Measurements from ENCODE around the gene ATP2B2. TPM values are rescaled to one million over a fixed set of nuclear protein-coding genes. Genes with fewer than 3 reads are reported as not detected.
A peak's percentile ranks its signal among the peaks of the same experiment; 100 is the strongest.

Gene ATP2B2
- total RNA-seq, 1 donor from 2014 or later = 0.42 TPM

GRCh38 chr3:10329495-10330015 is 175.8 kb downstream of the ATP2B2 start:
- no peak for DNase-seq (ENCODE audit: low read depth, low spot score)
- no peaks in the 10 kb centered on the region for H3K9me3 Mint-ChIP-seq
- H3K4me1 Mint-ChIP-seq = no peaks in the 10 kb centered on the region
- H3K27me3 Mint-ChIP-seq (ENCODE audit: low read depth) = peaks cover 84% of the 10 kb centered on the region
- no peaks in the 10 kb centered on the region for H3K36me3 Mint-ChIP-seq (ENCODE audit: low read depth)
- TF ChIP-seq CTCF (conservative IDR thresholded peaks at IDR 0.05) = no peak
- H3K4me3 Mint-ChIP-seq = no peak overlapping the region
- no peak overlapping the region for H3K27ac Mint-ChIP-seq (ENCODE audit: unreplicated experiment)

DNA sequence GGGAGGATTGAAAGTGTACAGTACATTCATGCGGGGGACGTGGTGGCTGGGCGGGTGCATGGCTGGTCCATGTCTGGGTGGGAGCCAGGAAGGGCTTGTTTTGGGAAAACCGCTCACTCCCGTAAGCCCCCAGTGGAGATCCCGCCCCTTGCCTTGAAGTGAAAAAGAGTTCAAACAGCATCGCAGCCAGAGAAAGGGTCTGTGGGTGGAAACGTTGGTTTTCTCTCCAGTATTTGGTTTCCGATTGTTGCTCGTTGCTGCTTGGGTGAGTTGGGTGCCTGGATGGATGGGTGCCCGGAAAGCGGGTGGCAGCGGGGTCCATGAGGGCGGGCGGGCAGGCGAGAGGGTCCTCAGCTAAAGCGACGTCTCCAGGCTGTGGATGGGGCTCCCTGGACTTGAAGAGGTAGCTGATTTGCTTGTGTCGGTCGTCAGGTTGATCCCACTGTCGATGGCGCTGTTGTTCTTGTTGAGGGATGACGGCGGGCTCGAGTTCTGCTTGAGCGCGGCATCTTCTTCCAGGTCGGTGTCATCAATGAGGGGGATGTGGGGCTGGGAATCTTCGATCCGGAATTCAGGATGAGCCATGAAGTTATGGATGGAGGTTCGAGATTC is 176.8 kb downstream of the ATP2B2 start:
- H3K27me3 Mint-ChIP-seq (ENCODE audit: low read depth) = peaks cover 93% of the 10 kb centered on the region
- no peaks in the 10 kb centered on the region for H3K9me3 Mint-ChIP-seq

DNA sequence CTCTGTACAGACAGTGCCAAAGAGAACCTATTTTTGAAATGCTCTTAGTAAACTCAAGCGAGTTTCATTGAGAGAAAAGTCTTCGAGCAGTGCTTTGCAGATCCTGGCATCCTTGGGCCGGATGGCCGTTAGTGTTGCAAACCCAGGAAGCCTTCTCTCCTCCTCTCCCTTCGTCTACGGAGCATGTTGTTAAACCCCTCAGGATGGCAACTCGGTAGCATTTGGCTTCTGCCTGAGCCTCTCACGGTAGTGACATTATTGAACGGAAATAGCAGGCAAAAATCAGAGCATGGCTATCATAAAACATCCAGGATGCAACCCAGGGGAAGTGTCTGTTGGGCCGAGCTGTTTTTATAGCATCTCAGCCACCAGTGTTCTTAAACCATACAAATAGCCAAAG is 177.8 kb downstream of the ATP2B2 start:
- TF ChIP-seq CTCF (conservative IDR thresholded peaks at IDR 0.05) = no peak
- Mint-ChIP-seq H3K27me3 (ENCODE audit: low read depth) (peaks cover 89% of the 10 kb centered on the region), H3K36me3 (ENCODE audit: low read depth) (no peaks in the 10 kb centered on the region), H3K27ac (ENCODE audit: unreplicated experiment) (no peak overlapping the region), H3K4me3 (no peak overlapping the region), H3K9me3 (no peaks in the 10 kb centered on the region), H3K4me1 (no peaks in the 10 kb centered on the region)
- no peak for DNase-seq (ENCODE audit: low read depth, low spot score)

More for the DNA sequence above, 176.8 kb downstream of the ATP2B2 start:
- TF ChIP-seq CTCF (conservative IDR thresholded peaks at IDR 0.05) = no peak
- no peak overlapping the region for H3K4me3 Mint-ChIP-seq
- no peaks in the 10 kb centered on the region for H3K36me3 Mint-ChIP-seq (ENCODE audit: low read depth)
- H3K4me1 Mint-ChIP-seq = no peaks in the 10 kb centered on the region
- no peak for DNase-seq (ENCODE audit: low read depth, low spot score)
- H3K27ac Mint-ChIP-seq (ENCODE audit: unreplicated experiment) = no peak overlapping the region

- Mint-ChIP-seq H3K27ac (ENCODE audit: unreplicated experiment) (no peak overlapping the region), H3K9me3 (no peaks in the 10 kb centered on the region), H3K4me1 (peaks cover 25% of the 10 kb centered on the region), H3K36me3 (ENCODE audit: low read depth) (no peaks in the 10 kb centered on the region), H3K4me3 (peak overlapping the region; percentile 95), H3K27me3 (ENCODE audit: low read depth) (peaks cover 37% of the 10 kb centered on the region)
- no peak for DNase-seq (ENCODE audit: low read depth, low spot score)
- peak; percentile 34 for TF ChIP-seq CTCF (conservative IDR thresholded peaks at IDR 0.05)
These were observed 183.1 kb downstream of the ATP2B2 start for GRCh38 chr3:10322352-10322710.

GRCh38 chr3:10321630-10322351 is 183.6 kb downstream of the ATP2B2 start:
- DNase-seq (ENCODE audit: low read depth, low spot score) = no peak
- Mint-ChIP-seq H3K27ac (ENCODE audit: unreplicated experiment) (no peak overlapping the region), H3K4me1 (peaks cover 25% of the 10 kb centered on the region), H3K4me3 (peak overlapping the region; percentile 95), H3K9me3 (no peaks in the 10 kb centered on the region), H3K36me3 (ENCODE audit: low read depth) (no peaks in the 10 kb centered on the region), H3K27me3 (ENCODE audit: low read depth) (peaks cover 32% of the 10 kb centered on the region)
- no peak for TF ChIP-seq CTCF (conservative IDR thresholded peaks at IDR 0.05)

Measured in neural crest cell (in vitro differentiated cells).